KG1 (cell line): ENCODE results near the gene IFT122.
"Not testable (repeated sequence)": the region's sequence is repeated elsewhere in the genome, so short reads cannot be mapped to it uniquely, and the experiment has no call there.

Experiments used
- DNase-seq: peaks from one replicate; lab custom pipeline; 2025; lab: John Stamatoyannopoulos, UW

Gene IFT122

DNA sequence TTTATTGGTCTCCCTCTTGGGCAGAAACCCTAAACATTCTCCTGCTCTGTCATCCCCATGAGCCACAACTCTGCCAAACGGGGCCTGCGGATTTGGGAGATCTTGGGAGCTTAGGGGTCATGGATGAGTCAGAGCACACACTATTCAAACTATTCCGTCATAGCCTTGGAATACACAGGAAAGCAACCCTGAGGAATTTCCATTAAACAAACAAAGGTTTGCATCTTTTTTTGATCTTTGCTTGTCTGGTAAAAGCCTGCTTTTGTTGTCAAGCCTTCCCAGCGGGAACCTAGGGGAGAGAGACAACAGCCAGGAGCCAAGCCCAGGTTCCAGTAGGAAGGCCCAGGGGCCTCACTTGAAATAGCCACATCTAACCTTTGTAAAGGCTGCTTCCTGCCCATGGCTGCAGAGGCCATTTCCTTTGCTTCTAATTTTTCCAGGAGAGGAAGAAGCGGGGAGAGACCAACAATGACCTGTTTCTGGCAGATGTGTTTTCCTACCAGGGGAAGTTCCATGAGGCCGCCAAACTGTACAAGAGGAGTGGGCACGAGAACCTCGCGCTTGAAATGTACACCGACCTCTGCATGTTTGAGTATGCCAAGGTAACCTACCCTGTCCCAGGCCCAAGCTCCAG lies 55.1 kb downstream of the IFT122 start:
- DNase-seq: not testable (repeated sequence)

DNA sequence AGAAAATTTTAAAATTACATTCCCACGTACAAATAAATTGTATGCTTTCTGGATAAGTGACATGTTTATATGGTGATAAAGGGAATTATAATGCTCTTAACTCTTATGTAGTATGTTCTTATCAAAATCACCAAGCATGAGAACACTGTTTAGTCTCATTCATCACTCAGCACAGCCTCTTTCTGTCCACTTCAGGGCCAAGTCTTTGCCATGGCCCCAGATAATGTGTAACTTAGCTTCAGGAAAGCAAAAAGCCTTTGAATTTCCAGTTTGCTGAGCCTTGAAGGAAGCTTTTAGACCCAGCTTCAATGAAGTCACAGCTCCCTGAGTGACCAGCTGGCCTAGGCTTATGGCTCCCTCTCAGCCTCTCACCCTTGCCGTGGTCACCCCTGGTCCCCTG lies 57.9 kb downstream of the IFT122 start:
- DNase-seq: not testable (repeated sequence)

DNA sequence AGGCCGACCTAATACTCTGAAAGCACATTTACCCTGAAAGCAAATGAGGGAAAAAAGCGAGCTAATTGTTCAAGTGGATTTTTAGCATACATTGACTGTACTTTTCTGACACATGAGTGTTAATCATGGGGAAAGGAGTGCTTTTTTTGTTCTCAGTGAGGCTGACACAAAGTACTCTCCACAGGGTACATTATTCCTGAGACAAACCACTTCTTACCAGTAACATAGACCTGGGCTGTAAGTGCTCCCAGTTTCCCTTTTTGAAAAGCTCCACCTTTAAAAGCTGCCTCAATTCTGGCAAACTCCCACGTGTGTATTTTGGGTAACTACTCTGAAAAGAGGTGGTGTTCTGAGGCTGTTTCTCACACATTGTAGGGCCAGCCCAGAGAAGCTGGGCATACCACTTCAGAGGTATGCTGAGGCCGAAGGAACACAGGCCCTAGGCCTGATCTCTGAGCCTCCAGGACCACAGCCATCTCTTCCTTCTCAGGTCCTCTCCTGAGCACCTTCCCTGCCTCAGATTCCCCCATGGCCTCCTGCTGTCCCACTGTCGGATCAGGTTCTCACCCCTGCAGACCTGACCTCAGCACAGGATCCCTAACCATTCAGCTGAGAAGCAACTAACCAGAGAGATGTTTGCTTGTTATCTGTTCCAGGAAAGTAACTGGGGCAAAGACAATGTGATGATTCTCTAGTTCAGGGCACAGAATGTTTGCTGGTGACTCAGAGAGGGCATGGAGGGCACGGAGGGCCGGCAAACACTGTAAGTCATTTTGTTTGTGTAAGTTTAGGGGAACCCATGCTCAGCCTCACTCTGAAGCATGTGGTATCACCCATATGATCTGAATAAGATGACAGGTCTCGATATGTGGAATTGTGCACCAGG lies 58.8 kb downstream of the IFT122 start:
- DNase-seq: not testable (repeated sequence)

DNA sequence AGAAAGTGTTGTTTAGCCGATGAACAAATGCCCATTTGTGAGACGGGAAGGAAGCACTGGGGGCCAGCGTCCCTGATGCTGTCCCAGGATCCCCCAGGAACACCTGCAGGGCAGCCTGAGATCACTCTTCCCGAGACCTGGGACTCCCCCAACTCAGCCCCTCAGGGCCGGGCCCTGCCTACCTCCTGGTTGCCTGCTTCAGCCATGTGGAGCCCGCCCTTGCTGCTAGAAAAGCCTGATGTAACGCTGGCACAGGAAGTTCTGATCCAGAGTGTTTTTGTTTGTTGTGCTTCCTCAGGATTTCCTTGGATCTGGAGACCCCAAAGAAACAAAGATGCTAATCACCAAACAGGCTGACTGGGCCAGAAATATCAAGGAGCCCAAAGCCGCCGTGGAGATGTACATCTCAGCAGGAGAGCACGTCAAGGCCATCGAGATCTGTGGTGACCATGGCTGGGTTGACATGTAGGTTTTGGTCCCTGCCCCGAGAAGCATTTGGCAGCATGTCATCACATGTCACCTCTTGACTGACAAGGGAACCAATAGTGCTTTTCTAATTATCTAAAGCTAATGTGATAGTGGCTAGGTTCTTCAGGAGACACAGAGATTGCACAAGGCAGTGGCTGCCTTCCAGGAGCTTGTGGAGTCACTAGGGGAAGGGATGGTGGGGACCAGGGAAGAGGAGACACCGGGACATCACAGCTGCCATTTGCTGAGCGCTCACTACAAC lies 59.7 kb downstream of the IFT122 start:
- DNase-seq: not testable (repeated sequence)

DNA sequence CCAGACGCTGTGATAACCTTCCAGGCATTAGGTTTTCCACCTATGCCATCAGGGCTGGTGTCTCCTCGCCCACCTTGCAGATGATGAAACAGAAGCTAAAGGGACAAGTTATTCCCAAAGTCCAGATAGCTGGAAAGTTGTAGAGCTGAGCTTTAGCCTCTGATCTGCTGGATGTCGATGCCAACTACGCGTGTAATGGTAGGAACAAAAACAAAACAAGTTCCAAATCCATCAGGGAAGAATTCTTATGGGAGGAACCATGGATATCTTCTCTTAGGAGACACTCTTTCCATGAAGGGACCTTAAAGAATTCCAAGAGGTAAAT lies 60.3 kb downstream of the IFT122 start:
- no peak for DNase-seq

DNA sequence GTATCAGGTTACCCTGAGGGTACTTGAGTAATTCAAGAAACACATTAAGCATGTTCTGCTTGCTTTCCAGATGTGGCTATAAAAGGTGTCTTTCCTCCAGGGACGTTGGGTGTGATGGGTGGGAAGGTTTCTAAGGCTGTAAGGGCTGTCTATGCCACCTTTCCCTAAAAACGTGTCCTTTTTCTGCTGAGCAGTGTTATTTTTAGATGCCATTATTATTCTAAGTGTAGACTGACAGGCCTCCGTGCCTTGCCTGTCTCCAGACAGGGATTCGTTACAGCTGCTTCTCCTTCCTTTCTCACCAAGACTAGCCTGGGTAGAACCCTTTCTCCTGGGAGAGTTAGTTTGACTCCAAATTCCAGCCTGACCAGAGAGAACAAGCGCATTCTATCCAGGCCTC lies 61.6 kb downstream of the IFT122 start:
- no peak for DNase-seq

DNA sequence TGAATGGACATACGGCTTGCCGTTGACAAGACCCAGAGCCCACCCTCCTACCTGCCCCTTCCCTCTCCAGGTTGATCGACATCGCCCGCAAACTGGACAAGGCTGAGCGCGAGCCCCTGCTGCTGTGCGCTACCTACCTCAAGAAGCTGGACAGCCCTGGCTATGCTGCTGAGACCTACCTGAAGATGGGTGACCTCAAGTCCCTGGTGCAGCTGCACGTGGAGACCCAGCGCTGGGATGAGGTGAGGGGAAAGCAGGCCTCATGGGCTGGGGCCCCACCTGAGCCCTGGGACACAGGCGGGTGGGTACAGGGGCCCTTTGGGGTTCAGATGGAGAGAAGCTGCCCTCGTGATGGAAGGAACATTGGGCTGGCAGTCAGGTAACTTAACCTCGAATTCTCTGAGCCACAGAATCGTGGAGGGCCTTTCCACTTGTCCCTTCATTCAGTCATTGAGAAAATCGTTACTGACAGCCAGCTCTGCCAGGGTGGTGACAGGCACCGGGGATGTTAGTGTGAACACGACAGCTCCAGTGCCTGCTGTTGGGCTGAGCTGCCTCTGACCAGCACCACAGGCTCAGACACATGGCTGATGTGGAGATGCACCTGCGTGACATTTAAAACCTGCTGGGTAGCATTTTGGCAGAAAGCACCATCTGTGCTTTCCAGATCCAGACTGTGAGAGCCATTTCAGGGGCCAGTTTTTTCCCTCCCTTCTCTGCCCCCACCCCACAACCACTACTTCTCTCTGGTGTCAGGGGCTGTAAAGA lies 62.8 kb downstream of the IFT122 start:
- DNase-seq: no peak

DNA sequence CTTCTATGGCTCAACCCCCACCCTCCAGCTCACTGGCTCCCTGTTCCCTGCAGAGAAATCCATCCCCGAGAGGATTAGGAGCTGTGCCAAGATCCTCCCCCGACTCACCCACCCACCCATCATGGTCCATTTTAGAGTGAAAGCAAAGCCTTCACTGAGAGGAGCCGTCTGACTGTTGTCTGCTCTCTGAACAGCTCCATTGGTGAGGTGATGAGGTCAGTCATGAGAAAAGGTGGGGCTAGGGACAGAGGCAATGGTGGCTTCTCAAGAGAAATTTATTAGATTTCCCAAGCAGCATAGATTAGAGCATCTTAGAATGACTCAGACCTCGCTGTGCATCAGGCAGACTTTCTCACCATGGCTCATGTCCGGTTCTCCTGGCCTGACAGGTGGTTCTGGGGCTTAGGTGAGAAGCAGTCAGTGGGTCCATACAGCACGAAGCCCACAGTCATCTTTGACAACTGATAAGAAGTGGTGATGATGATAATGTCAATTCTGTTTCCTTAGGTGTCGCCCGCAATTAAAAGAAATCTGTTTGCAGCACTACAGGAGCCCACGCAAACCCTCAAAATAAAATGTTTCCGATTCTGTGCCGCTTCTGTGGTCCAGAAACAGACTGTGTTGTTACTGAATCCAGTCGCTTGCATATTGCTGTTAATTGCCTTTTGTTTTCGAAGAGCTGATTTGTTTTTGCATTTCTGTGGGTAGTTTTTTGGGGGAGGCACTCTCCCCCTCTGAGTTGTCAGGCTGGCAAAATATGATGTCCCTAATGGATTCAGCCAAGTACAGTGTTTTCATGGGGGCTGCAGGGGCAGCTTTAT lies 63.7 kb downstream of the IFT122 start:
- DNase-seq: no peak

DNA sequence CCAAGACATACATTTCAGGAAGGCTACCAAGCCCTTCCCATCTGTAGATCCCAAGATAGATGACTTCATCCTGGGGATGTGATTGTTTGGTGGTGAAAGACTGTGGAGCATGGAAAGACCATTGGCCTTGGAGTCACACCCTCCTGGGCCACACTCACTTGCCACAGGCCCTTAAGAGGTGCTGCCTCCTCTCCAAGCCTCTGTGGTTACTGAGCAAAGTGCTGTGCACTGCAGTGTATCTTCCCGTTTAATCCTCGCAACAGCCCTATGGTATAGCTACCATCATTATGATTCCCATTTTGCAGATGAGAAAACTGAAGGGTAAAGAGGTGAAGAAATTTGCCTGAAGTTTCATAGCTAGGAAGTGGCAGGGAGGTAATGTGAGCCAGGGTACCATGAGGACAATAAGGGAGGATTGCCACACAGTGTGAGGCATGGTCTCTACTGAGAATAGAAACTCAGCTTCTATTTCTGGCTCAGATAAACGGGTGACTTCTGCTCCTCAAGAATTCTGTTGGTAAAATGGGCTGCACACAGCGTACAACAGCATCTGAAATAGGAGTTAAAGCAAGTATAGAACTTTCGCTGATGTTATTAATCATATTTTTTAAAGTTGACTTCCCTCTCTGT lies 64.6 kb downstream of the IFT122 start:
- no peak for DNase-seq

DNA sequence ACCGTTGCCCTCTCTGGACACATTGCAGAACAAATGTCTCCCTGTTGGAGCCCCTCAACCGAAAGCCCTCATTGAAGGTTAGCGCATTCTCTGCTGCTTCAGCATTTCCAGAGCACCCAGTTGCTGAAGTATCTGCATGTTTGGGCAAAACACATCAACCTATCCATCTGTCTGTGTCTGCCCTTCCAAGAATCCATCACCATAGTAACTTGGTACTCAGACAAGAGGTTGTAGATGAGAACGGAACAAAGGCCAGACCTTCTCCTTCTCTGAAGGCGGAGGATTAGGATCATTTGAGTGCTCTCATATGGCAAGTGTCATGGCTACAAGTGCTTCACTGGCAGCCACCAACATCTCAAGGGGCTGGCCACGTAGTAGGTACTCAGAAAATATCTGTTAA lies 65.3 kb downstream of the IFT122 start:
- DNase-seq: no peak

DNA sequence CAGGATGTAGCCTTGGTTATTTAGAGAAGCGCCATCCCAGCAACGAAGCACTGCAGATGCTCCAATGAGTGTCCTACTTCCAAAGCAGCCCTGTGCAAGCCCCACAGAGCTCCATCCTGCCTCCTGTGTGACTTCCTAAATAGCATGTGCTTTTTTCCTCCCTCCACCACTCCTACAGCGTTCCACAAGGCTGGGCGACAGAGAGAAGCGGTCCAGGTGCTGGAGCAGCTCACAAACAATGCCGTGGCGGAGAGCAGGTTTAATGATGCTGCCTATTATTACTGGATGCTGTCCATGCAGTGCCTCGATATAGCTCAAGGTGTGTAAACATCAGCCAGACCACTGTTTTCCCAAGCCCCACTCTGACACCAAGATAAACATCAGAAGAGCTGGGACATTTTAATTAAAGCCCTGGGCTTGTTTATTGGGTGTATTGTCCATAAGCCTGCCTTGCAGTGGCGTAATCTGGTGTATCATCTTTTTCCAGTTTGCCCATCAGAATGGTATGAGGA lies 66.3 kb downstream of the IFT122 start:
- no peak for DNase-seq

DNA sequence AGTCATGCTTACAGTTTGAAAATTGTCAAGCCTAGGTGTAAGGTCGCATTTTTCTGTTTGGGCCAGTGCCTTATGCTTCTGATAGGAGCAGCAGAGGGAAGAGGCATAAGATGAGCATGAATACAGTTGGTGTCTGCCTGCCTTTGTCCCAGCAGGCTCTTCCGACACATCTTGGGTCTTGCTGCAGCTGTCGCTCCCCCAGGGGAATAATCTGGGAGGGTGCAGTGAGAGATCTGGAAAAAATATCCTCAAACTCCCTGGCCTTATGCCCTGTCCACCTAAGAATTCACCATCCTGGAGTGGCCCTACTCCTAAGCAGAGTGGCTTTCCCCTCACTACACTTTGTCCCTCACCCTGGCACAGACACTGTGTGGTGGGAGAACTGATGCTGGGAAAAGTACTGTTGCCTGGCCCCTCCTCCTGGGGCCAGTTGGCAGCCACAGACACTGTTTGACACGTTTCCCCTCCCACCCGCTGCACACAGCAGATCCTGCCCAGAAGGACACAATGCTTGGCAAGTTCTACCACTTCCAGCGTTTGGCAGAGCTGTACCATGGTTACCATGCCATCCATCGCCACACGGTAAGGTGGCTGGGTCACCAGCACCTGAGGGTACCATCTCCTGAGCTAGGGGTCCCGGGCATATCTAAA lies 67.3 kb downstream of the IFT122 start:
- no peak for DNase-seq

DNA sequence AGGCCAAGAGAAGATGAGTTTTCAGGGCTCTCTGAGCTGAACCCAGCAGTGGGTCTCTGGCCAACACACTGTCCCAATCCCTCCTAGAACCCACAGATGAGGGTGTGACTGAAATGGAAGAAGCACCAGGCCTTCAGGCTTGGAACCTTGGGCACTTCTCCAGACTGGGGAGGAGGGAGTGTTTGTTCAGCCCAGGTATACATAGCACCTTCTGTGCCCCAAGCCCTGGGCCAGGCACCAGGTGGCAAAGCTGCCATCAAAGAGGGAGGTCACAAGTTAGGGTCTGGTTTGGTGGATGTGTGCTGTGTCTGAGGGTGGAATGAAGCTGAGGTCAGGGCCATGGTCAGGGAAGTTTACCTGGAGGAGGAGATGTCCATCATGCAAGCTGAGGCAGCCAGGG lies 72.6 kb downstream of the IFT122 start:
- DNase-seq: no peak

DNA sequence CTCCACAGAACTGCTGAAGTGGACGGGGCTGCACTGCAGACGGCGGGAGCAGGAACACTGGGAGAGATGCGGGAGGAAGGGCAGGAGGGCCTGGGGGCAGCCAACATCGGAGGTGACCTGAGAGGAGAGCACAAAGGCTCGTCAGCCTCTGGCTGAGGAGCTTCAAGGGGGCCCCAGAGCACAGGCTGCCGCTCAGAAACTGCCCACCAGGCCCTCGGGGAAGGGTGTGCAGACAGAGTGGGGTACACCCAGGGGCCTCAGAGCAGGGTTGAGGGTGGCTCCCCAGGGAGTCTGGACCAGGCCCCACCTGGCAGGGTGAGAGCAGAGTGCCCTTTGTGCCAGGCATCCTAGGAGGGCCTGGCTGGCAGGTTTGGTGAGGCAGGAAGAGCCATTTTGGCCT lies 73.7 kb downstream of the IFT122 start:
- no peak for DNase-seq

DNA sequence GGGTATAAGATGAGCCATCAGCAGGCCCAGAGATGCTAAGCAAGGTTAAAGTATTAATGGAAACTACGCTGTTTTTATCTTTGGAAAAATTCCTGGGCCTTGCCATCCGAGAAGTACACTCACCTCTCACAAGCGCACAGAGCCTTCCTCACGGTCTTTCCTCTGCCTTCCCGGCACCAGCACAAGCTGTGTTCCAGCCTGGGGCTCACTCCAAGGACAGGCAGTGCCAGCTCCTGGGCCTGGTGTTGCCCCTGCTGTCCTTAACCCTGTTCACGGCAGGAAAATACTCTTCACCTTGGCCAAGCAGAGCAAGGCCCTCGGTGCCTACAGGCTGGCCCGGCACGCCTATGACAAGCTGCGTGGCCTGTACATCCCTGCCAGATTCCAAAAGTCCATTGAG lies 74.1 kb downstream of the IFT122 start:
- DNase-seq: no peak

DNA sequence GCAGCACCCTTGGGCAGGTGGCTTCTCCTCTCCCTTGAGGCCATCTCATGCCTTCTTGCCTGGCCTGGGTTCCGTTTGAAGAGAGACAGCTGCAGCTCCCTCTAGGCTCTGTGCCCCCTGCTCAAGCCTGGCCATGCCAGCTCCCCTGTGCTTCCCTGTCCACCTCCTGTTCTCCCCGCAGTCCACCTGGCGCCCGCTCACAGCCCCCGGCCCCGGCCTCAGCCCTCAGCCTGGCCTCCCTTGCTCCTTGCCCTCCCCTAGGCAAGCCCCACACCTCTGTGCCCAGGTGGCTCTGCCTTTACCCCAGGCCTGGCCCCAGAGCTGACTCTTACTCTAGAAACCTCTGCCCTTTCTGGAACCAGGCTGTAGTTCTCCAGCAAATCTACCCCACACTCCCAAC lies 74.5 kb downstream of the IFT122 start:
- no peak for DNase-seq

DNA sequence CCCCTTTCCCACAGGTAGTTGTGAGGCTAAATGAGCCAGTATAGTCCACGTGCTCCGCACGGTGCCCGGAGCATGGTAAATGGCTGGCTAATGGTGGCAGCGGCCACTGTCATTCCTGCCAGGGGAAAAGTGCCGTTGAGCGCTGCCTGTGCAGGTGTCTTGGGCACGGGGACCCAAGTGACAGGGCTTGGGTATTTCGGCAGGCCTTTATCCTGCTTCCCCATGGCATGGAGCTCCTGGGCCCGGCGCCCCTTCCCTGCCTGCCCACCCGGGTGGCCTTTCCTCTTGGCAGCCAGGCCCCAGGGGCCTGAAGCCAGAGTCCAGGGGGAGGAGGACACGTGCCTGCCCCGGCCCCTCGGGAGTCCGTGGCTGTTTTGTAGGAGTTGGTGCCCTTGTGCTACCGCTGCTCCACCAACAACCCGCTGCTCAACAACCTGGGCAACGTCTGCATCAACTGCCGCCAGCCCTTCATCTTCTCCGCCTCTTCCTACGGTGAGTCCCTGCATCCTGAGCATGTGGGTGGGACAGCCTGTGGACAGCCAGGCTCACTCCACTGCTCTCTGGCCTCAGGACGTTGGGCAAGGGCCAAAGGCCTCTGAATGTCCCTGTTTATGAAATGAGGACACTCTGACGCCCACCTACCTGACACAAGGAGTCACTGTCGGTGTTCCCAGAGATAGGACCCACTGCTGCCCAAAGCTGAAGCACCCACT lies 75.2 kb downstream of the IFT122 start:
- not testable (repeated sequence) for DNase-seq

DNA sequence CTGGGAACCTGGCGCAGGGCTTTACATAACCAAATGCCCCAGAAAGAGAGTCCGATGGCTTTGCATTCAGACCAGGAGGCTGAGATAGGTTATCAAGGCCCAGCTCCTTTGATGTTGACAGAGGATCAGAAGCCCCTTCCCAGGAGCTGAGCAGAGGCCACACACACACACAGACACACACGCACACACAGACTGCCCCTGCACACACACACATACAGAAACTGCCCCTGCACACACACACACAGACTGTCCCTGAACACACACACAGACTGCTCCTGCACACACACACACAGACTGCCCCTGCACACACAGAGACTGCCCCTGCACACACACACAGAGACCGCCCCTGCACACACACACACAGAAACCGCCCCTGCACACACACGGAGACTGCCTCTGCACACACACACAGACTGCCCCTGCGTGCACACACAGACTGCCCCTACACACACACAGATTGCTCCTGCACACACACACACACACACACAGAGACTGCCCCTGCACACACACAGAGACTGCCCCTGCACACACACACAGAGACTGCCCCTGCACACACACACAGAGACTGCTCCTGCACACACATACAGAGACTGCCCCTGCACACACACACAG lies 75.9 kb downstream of the IFT122 start:
- not testable (repeated sequence) for DNase-seq

DNA sequence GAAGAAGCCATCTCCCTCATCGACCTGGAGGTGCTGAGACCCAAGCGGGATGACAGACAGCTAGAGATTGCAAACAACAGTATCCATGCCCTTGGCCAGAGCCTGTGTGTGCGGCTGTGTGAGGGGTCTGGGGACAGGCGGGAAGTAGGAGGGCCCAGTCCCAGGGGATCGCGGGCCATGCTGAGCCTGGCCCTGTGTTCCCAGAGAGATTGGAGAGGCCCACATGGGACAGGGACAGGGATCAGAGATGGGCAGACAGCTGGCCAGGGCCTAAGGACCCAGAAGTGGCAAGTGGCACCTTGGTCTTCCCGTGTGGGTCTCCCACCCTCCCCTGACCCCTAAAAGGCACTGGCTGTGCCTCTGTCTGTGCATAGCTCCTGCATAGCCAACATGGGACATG lies 77.5 kb downstream of the IFT122 start:
- DNase-seq: no peak
